Keratinocyte (primary cell): ENCODE data around the gene CANT1.

Experiments used
- EZH2 ChIP-seq: IDR thresholded peaks from one replicate; pipeline ENCODE4 v1.6.1; 2012; ENCODE audit warnings: inconsistent platforms, mild to moderate bottlenecking, low read length, moderate library complexity
- TF ChIP-seq, protein P1 (sequence below), 3 experiments: IDR thresholded peaks in 1 of 3; conservative IDR thresholded peaks in 1 of 3; optimal IDR thresholded peaks in 1 of 3; 2 replicates in 2 of 3; 3 replicates in 1 of 3; pipeline versions ENCODE3 to v1.5.1; 2011; ENCODE audit warnings: low read length in 3 of 3, mild to moderate bottlenecking in 3 of 3, moderate library complexity in 2 of 3, control low read depth in 1 of 3, inconsistent platforms in 1 of 3; ENCODE audit not compliant: insufficient read depth in 2 of 3; ENCODE audit errors: extremely low read depth in 1 of 3

DNA sequence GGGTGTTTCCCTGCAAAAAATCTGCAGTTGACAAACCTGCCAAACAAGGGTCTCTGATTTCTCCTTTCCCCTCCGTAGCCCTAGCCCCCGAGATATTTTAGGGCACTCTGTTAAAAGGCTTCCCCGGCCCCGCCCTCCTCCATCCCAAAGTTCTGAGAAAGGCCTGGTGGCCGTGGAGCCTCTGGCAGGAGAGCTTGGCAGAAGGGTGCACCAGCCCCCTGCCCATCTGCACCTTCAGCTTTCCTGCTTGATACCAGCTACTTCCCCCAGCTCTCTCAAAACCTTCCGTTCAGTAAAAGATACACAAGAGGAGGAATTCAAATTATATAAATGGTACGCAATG, 711 bp upstream of the CANT1 start:
- TF ChIP-seq, protein P1, sequence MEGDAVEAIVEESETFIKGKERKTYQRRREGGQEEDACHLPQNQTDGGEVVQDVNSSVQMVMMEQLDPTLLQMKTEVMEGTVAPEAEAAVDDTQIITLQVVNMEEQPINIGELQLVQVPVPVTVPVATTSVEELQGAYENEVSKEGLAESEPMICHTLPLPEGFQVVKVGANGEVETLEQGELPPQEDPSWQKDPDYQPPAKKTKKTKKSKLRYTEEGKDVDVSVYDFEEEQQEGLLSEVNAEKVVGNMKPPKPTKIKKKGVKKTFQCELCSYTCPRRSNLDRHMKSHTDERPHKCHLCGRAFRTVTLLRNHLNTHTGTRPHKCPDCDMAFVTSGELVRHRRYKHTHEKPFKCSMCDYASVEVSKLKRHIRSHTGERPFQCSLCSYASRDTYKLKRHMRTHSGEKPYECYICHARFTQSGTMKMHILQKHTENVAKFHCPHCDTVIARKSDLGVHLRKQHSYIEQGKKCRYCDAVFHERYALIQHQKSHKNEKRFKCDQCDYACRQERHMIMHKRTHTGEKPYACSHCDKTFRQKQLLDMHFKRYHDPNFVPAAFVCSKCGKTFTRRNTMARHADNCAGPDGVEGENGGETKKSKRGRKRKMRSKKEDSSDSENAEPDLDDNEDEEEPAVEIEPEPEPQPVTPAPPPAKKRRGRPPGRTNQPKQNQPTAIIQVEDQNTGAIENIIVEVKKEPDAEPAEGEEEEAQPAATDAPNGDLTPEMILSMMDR (optimal IDR thresholded peaks at IDR 0.05 in 1 of 3, IDR thresholded peaks at IDR 0.05 in 1 of 3, conservative IDR thresholded peaks at IDR 0.05 in 1 of 3; ENCODE audit: extremely low read depth in 1 of 3, insufficient read depth in 2 of 3, low read length in 3 of 3) = no peak
- no peak for TF ChIP-seq EZH2
